ENCODE data around the gene MUC12.
"Not testable (repeated sequence)": the region's sequence is repeated elsewhere in the genome, so short reads cannot be mapped to it uniquely, and the experiment has no call there.

MUC12 gene

GRCh38 chr7:101018271-101019167 is 49.2 kb downstream of the MUC12 start:
- H3K27ac ChIP-seq, result no peak overlapping the region
- no peak for TF ChIP-seq CTCF (conservative IDR thresholded peaks at IDR 0.05)

GRCh38 chr7:101020444-101020843 is 51.1 kb downstream of the MUC12 start:
- TF ChIP-seq CTCF (conservative IDR thresholded peaks at IDR 0.05), result no peak
- H3K27ac ChIP-seq, result no peak overlapping the region

- TF ChIP-seq CTCF (conservative IDR thresholded peaks at IDR 0.05), result no peak
Observed at GRCh38 chr7:101021703-101022102, 52.3 kb downstream of the MUC12 start.

GRCh38 chr7:101023839-101024238 is 54.5 kb downstream of the MUC12 start:
- no peak for TF ChIP-seq CTCF (conservative IDR thresholded peaks at IDR 0.05)
- no peak overlapping the region for H3K27ac ChIP-seq

More at GRCh38 chr7:101021703-101022102, 52.3 kb downstream of the MUC12 start:
- H3K27ac ChIP-seq, result no peak overlapping the region

GRCh38 chr7:101031082-101031481 is 61.7 kb downstream of the MUC12 start:
- H3K27ac ChIP-seq, result no peak overlapping the region
- TF ChIP-seq CTCF (conservative IDR thresholded peaks at IDR 0.05), result peak; percentile 16; the same call in 1 of the 2 replicates

- no peak for TF ChIP-seq CTCF (conservative IDR thresholded peaks at IDR 0.05)
- H3K27ac ChIP-seq, result no peak overlapping the region
Observed at GRCh38 chr7:101035941-101036340, 66.6 kb downstream of the MUC12 start.

GRCh38 chr7:101041283-101041682 is 71.9 kb downstream of the MUC12 start:
- H3K27ac ChIP-seq, result not testable (repeated sequence)

GRCh38 chr7:101058355-101058754 is 89.0 kb downstream of the MUC12 start:
- no peak for TF ChIP-seq CTCF (conservative IDR thresholded peaks at IDR 0.05)

More at GRCh38 chr7:101058355-101058754, 89.0 kb downstream of the MUC12 start:
- H3K27ac ChIP-seq, result no peak overlapping the region

All from VCaP (cell line).